Neural crest cell (in vitro differentiated cells): ENCODE data around the gene MAST4. TPM values are rescaled to one million over a fixed set of nuclear protein-coding genes. Genes with fewer than 3 reads are reported as not detected.

Experiments
- DNase-seq: peaks from one replicate; pipeline ENCODE4 v3.0.0; 2021; ENCODE audit warnings: low read depth, mixed read lengths, low spot score
- H3K27ac Mint-ChIP-seq: one replicate; pipeline ENCODE4 v1.8.0; 2021; ENCODE audit warnings: mild to moderate bottlenecking, mixed read lengths; ENCODE audit not compliant: unreplicated experiment
- H3K27me3 Mint-ChIP-seq: 2 replicates; pipeline ENCODE4 v1.8.0; 2021; ENCODE audit warnings: low read depth, mild to moderate bottlenecking, mixed read lengths
- H3K36me3 Mint-ChIP-seq: 2 replicates; pipeline ENCODE4 v1.8.0; 2021; ENCODE audit warnings: low read depth, mild to moderate bottlenecking, mixed read lengths
- H3K4me1 Mint-ChIP-seq: 2 replicates; pipeline ENCODE4 v1.8.0; 2021; ENCODE audit warnings: mixed read lengths
- H3K4me3 Mint-ChIP-seq: one replicate; pipeline ENCODE4 v1.8.0; 2021; ENCODE audit warnings: mild to moderate bottlenecking, mixed read lengths
- H3K9me3 Mint-ChIP-seq: 2 replicates; pipeline ENCODE4 v1.8.0; 2021; ENCODE audit warnings: mixed read lengths
- total RNA-seq: library from RNA; stranded (reverse); gene quantifications from 2 replicates; pipeline ENCODE4 v1.2.1, GENCODE V29; 2021
- TF ChIP-seq, protein P1 (sequence below): fragments of 200-600 bp; sonication (generic); conservative IDR thresholded peaks from 2 replicates; pipeline ENCODE4 v1.5.0; 2021; ENCODE audit warnings: antibody characterized with exemption, mild to moderate bottlenecking

Gene MAST4
- total RNA-seq, 1 donor from 2014 or later, result 7.3 TPM

DNA sequence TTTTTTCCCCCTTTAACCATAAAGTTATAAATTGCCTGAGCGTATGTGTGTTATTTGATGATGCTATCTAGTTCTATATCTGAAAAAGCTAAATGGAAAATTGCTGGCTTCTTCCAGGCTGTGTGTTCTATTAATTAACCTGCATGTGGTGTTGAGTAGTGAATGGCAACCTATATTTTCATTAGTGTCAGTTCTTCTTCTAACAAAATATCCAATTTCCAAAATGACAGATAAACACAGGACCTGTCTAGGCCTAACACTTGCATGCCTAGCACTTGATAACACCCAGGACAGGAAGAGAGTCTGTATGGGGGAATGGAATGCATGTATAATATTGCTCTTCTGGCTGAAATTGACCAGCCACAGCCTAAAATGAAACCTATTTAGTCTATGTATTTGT lies 508.7 kb downstream of the MAST4 start:
- H3K4me1 Mint-ChIP-seq, result no peaks in the 10 kb centered on the region
- TF ChIP-seq, protein P1, sequence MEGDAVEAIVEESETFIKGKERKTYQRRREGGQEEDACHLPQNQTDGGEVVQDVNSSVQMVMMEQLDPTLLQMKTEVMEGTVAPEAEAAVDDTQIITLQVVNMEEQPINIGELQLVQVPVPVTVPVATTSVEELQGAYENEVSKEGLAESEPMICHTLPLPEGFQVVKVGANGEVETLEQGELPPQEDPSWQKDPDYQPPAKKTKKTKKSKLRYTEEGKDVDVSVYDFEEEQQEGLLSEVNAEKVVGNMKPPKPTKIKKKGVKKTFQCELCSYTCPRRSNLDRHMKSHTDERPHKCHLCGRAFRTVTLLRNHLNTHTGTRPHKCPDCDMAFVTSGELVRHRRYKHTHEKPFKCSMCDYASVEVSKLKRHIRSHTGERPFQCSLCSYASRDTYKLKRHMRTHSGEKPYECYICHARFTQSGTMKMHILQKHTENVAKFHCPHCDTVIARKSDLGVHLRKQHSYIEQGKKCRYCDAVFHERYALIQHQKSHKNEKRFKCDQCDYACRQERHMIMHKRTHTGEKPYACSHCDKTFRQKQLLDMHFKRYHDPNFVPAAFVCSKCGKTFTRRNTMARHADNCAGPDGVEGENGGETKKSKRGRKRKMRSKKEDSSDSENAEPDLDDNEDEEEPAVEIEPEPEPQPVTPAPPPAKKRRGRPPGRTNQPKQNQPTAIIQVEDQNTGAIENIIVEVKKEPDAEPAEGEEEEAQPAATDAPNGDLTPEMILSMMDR, result no peak
- no peak overlapping the region for H3K4me3 Mint-ChIP-seq
- H3K27me3 Mint-ChIP-seq, result no peaks in the 10 kb centered on the region
- H3K9me3 Mint-ChIP-seq, result no peaks in the 10 kb centered on the region
- H3K27ac Mint-ChIP-seq, result no peak overlapping the region
- DNase-seq, result no peak
- no peaks in the 10 kb centered on the region for H3K36me3 Mint-ChIP-seq

DNA sequence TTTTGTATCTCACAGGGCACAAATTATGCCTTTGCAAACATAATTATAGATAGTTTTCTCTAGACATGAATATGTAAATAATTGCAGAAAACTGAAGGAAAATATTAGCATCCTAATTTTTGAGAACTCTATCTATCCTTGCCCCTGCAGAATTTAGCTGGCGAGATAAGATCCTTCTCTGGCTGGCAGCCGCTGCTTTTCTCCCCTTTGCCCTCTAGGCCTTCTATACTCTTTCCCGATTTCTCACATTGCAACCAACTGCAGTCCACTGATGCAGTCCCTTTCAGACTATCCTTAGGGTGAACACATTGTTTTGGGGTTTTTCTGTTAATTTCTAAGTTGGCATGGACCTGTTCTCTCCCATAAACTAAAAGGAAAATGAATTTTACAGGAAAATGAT lies 509.1 kb downstream of the MAST4 start:
- Mint-ChIP-seq H3K4me1 (no peaks in the 10 kb centered on the region), H3K9me3 (no peaks in the 10 kb centered on the region), H3K4me3 (no peak overlapping the region)

DNA sequence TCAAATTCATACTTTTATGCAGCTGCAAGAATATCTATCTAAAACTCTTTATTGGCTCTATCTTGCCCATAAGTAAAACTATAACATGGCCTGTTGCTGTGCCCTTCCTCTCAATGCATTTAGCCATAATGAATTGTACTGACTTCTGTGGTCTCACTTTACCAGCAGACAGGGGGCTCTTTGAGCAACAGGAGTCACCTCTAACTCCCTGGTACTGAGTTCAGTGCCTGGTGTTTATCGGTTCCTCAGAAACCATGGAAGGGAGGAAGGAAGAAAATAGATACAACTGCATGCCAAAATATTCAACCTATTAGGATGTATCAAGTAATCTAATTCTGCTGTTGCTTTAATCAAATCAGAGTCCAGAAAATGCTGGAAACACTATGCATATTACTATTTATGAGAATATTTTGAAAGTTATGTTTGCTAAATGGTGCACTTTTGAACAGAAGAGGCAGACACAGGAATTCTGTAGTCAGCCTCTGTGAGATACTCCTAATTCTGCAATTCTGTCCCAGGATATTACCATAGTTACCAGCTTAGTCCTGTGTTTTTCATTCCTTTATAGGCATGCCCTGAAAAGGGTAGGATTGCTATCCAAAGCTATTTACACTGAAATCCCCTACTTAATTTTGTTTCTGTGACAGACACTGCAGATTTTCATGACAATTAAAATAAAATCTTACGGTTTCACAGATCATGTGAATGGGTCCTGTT lies 510.6 kb downstream of the MAST4 start:
- Mint-ChIP-seq H3K4me1 (no peaks in the 10 kb centered on the region), H3K27me3 (no peaks in the 10 kb centered on the region), H3K4me3 (no peak overlapping the region), H3K36me3 (peaks cover 3% of the 10 kb centered on the region), H3K27ac (no peak overlapping the region), H3K9me3 (no peaks in the 10 kb centered on the region)
- no peak for DNase-seq
- TF ChIP-seq, protein P1, result no peak

More for the DNA sequence above, 509.1 kb downstream of the MAST4 start:
- Mint-ChIP-seq H3K36me3 (peaks cover 2% of the 10 kb centered on the region), H3K27me3 (no peaks in the 10 kb centered on the region), H3K27ac (no peak overlapping the region)
- no peak for DNase-seq
- TF ChIP-seq, protein P1, result no peak

DNA sequence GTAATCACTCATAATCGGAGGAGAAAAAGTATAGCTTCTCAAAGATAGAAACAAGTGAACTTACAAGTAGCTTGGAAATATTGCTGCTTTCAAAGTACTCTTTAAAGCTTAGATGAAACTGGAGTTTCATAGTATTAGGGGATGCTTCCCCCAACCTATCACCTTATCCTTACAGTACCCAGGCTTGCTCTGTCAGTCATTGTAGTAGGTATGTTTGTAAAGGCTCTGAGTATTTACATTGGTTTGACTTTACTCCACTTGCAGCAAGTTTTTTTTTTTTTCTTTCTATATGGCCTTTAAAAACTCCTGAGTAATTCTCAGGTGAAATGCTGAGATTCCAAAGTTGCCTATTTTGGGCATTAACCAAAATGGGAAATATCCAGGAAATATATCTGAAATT lies 515.6 kb downstream of the MAST4 start:
- H3K27me3 Mint-ChIP-seq, result no peaks in the 10 kb centered on the region
- no peak overlapping the region for H3K4me3 Mint-ChIP-seq
- no peaks in the 10 kb centered on the region for H3K4me1 Mint-ChIP-seq
- H3K9me3 Mint-ChIP-seq, result no peaks in the 10 kb centered on the region
- TF ChIP-seq, protein P1, result no peak
- peaks cover 6% of the 10 kb centered on the region for H3K36me3 Mint-ChIP-seq
- DNase-seq, result no peak
- no peak overlapping the region for H3K27ac Mint-ChIP-seq

DNA sequence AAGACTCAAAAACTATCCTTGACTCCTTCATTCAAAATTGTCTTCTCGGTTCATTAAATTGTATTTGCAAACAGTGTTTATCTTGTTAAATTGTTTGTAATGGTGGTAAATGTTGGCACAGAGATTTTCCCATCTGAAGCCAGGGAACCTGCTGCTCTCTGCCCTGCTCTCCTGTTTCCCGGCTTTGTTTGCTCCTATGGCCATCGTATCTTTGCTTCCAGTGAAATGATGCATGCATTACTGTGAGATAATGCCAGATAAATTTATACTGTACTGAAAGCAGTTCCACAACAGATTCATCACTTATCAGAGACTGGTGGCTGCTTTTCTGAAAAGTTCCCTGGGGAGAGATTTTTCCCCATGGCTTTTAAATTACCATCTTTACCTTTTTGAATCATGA lies 519.1 kb downstream of the MAST4 start:
- Mint-ChIP-seq H3K9me3 (no peaks in the 10 kb centered on the region), H3K27ac (no peak overlapping the region), H3K36me3 (peaks cover 4% of the 10 kb centered on the region), H3K4me1 (peaks cover 4% of the 10 kb centered on the region), H3K4me3 (no peak overlapping the region), H3K27me3 (no peaks in the 10 kb centered on the region)
- DNase-seq, result no peak
- TF ChIP-seq, protein P1, result no peak
